Measurements from ENCODE around the gene STIM1. TPM values are rescaled to one million over a fixed set of nuclear protein-coding genes. Genes with fewer than 3 reads are reported as not detected.

Gene STIM1
- total and polyA plus RNA-seq, 10 of the 15 experiments (the other 5 are each of a cell fraction or from before 2014, with no cell fraction given), result 8.6 to 57.7 (median 29.3) TPM

DNA sequence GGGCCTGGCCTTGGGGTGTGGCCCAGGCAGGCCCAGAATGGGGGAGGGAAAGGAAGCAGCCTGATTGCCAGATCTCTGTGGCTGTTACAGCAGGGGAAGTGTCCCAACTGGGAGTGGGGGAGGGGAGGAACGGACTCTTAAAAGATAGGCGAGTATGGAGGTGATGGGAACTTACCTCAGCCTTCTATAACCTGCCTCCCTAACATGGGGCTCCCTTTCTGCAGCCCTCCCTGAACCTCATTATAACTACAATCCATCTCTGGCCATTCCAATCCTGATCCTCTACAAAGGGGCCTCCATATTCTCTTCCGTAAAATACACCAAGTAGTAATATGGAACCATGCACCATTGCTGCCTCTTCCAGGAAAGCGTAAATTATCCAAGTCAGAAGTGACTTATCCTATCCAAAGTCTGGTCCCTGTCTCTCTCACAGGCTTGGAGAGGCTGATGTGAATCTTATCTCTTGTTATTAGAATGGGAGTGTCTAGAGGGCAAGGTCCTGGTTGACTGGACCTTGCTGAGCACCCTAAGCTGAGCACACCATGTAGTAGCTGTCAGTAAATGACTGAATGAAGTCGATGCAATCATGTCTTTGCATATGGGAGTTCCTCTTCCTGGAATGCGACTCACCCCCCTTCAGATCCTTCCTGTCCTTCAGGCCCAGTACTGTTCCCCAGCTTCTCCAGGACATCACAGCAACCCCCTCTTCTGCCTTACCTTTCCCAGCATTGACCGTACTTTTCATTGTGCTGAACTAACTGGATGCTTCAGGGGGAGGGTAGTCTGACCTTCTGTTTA, 20.6 kb upstream of the STIM1 start:
- FAIRE-seq (no peak), DNase-seq (ENCODE audit: low read depth, low spot score) (no peak), ATAC-seq (peak; percentile 2; the same call in 1 of the 3 replicates)
- BruUV-seq (replicated peaks), result no TSS peak
- 50% methylated on average over 7 of the region's 7 CpGs for WGBS (ENCODE audit: insufficient coverage, insufficient replicate concordance, low lambda C conversion rate, missing lambda C conversion rate)
- RAD21 ChIA-PET (ENCODE audit: unreplicated experiment), result interaction anchor here (0.8 to 12.7 kb wide), 4 partner anchors 9 to 238 kb away, joined by 3 to 304 read pairs (median 20); partner anchors contain the start of gene STIM1
- in situ Hi-C loops (cut with MboI), result loop anchor here (25.0 kb wide), 1 partner anchor 552 kb away; the partner anchor contains the start of gene TRIM21
- peaks cover 9 to 24% of the 10 kb centered on the region in 2 experiments; a peak in 3 of 4 replicates for H3K36me3 ChIP-seq (ENCODE audit: control insufficient read depth in 2 of 2, insufficient read depth in 2 of 2, low read length in 1 of 2)
- peaks cover 94% of the 10 kb centered on the region for H3K79me2 ChIP-seq (ENCODE audit: control insufficient read depth, insufficient read depth, low read length)
- H3K4me1 ChIP-seq (ENCODE audit: control insufficient read depth, insufficient read depth, low read length), result peaks cover 41% of the 10 kb centered on the region
- TF ChIP-seq SPI1 (IDR thresholded peaks at IDR 0.05; ENCODE audit: borderline replicate concordance, insufficient read depth, low read depth, low read length) (peak; percentile 48; the same call in 1 of the 2 replicates), POU2F2 (IDR thresholded peaks at IDR 0.05; ENCODE audit: borderline replicate concordance, low read depth, low read length) (no peak), IRF4 (IDR thresholded peaks at IDR 0.05; ENCODE audit: low read depth, low read length) (0 out of 2 replicates have a peak, but pooled peaks have one; percentile 9), SUZ12 (IDR thresholded peaks at IDR 0.05; ENCODE audit: unreplicated experiment) (no peak), ATF7 (IDR thresholded peaks at IDR 0.05; ENCODE audit: low read depth) (no peak), CHD2 (IDR thresholded peaks at IDR 0.05; ENCODE audit: borderline replicate concordance, low read depth, low read length) (peak; percentile 35; the same call in 1 of the 2 replicates), IKZF1 (conservative IDR thresholded peaks at IDR 0.05) (0 out of 2 replicates have a peak, but pooled peaks have one; percentile 12)
- no peaks in the 10 kb centered on the region; the same call in 1 of the 2 replicates for H4K20me1 ChIP-seq (ENCODE audit: control insufficient read depth, insufficient read depth)
- POLR2A ChIA-PET, result interaction anchor here (0.7 to 12.0 kb wide), 5 partner anchors 19 to 212 kb away, joined by 3 to 242 read pairs (median 4); partner anchors contain the start of gene STIM1
- SMC1A ChIA-PET (ENCODE audit: uncharacterized antibody, unreplicated experiment), result interaction anchor here (1.0 to 12.4 kb wide), 7 partner anchors 11 to 222 kb away, joined by 3 to 188 read pairs (median 3); partner anchors contain the start of genes PGAP2 and STIM1
- H3K9me3 ChIP-seq (replicated peaks; ENCODE audit: control insufficient read depth, insufficient read depth, low read length), result no peaks in the 10 kb centered on the region
- peak overlapping the region; percentile 28; the same call in 1 of the 2 replicates for H3K9ac ChIP-seq (ENCODE audit: control insufficient read depth, insufficient read depth, low read length)
- CTCF ChIA-PET, result interaction anchor here (1.0 to 39.6 kb wide), 7 partner anchors 9 to 238 kb away, joined by 3 to 1047 read pairs (median 8); partner anchors contain the start of genes PGAP2 and STIM1
- intact Hi-C loops (cut with micrococcal nuclease; ENCODE audit: unreplicated experiment), result no loop called here
- peak overlapping the region; percentile 32 for H3K4me2 ChIP-seq (ENCODE audit: control insufficient read depth, insufficient read depth)
- no peaks in the 10 kb centered on the region for H3K27me3 ChIP-seq (replicated peaks in 1 of 2; ENCODE audit: control insufficient read depth in 2 of 2, insufficient read depth in 2 of 2, low read length in 1 of 2)
- H3K4me3 ChIP-seq, result peak overlapping the region; percentile 37
- no peak overlapping the region for H2AFZ ChIP-seq (ENCODE audit: control insufficient read depth, low read depth, low read length)
- peak overlapping the region; percentile 50 for H3K27ac ChIP-seq (ENCODE audit: control insufficient read depth, insufficient read depth)

Measured in GM12878 (cell line).